IMR-90 (cell line): Measurements from ENCODE around the gene PTP4A2. TPM values are rescaled to one million over a fixed set of nuclear protein-coding genes. Genes with fewer than 3 reads are reported as not detected.

Experiments used
- ATAC-seq: fragments of 200-7000 bp; cut with Tn5 transposase; 2 replicates; pipeline ENCODE4 v1.9.1; 2020; ENCODE audit warnings: low read depth, mild to moderate bottlenecking, moderate library complexity
- BruUV-seq: library from RNA; stranded (reverse); fragments of 400-500 nt; replicated peaks from 2 replicates; lab custom pipeline; 2021; lab: Mats Ljungman, UMichigan
- CTCF ChIA-PET: fragments of 300-600 bp; formaldehyde crosslinking; extraction: SDS; loops from one replicate; lab custom pipeline; 2021; ENCODE audit warnings: antibody characterized with exemption; lab: Yijun Ruan, JAX
- POLR2A ChIA-PET: fragments of 300-600 bp; sonication (Branson Sonifier 250); formaldehyde crosslinking; loops from one replicate; lab custom pipeline; 2022; ENCODE audit warnings: antibody characterized with exemption; ENCODE audit not compliant: unreplicated experiment; lab: Charles Lee
- DNase-seq: peaks from one replicate; pipeline ENCODE4 v3.0.0; 2013
- H2AFZ ChIP-seq: replicated peaks from 2 replicates; pipeline ENCODE3; 2013; ENCODE audit warnings: low read length, mild to moderate bottlenecking; ENCODE audit not compliant: poor library complexity
- H2AK5ac ChIP-seq: 2 replicates; pipeline ENCODE4 v1.6.1; 2013; ENCODE audit warnings: low read depth, low read length, inconsistent platforms
- H2AK9ac ChIP-seq: replicated peaks from 2 replicates; pipeline ENCODE3; 2013; ENCODE audit warnings: mild to moderate bottlenecking, low read depth, low read length, moderate library complexity; ENCODE audit not compliant: poor library complexity
- H2BK120ac ChIP-seq: 2 replicates; pipeline ENCODE4 v1.6.1; 2013; ENCODE audit warnings: low read depth, low read length, inconsistent platforms
- H2BK15ac ChIP-seq: 3 replicates; pipeline ENCODE4 v1.6.1; 2013; ENCODE audit warnings: low read depth, low read length, inconsistent platforms
- H2BK20ac ChIP-seq: 2 replicates; pipeline ENCODE4 v1.6.1; 2013; ENCODE audit warnings: low read depth, mild to moderate bottlenecking, inconsistent platforms, low read length, moderate library complexity
- H2BK5ac ChIP-seq: 2 replicates; pipeline ENCODE4 v1.6.1; 2013; ENCODE audit warnings: mild to moderate bottlenecking, low read depth, low read length, inconsistent platforms; ENCODE audit not compliant: poor library complexity, severe bottlenecking
- H3K14ac ChIP-seq: replicated peaks from 2 replicates; pipeline ENCODE4 v1.6.1; 2013; ENCODE audit warnings: low read depth, low read length, inconsistent platforms
- H3K18ac ChIP-seq: 2 replicates; pipeline ENCODE4 v1.6.1; 2013; ENCODE audit warnings: low read depth, low read length, control low read depth
- H3K23ac ChIP-seq: 2 replicates; pipeline ENCODE4 v1.6.1; 2013; ENCODE audit warnings: low read depth, low read length, inconsistent platforms
- H3K27ac ChIP-seq: 2 replicates; pipeline ENCODE4 v1.5.1; 2013; ENCODE audit warnings: mild to moderate bottlenecking, control low read depth, low read length; ENCODE audit not compliant: insufficient read depth
- H3K27me3 ChIP-seq: 2 replicates; pipeline ENCODE4 v1.6.1; 2013; ENCODE audit warnings: low read length; ENCODE audit not compliant: control insufficient read depth, insufficient read depth
- H3K36me3 ChIP-seq: 2 replicates; pipeline ENCODE4 v1.6.1; 2013; ENCODE audit warnings: low read length, mixed read lengths; ENCODE audit not compliant: control insufficient read depth, insufficient read depth
- H3K4ac ChIP-seq: 2 replicates; pipeline ENCODE4 v1.6.1; 2013; ENCODE audit warnings: low read depth, low read length, inconsistent platforms
- H3K4me1 ChIP-seq: 2 replicates; pipeline ENCODE4 v1.6.1; 2013; ENCODE audit warnings: low read length, mixed read lengths; ENCODE audit not compliant: control insufficient read depth, insufficient read depth
- H3K4me2 ChIP-seq: 2 replicates; pipeline ENCODE4 v1.6.1; 2013; ENCODE audit warnings: low read depth, mild to moderate bottlenecking, control low read depth, low read length, moderate library complexity
- H3K4me3 ChIP-seq: 2 replicates; pipeline ENCODE4 v1.5.1; 2013; ENCODE audit warnings: low read depth, mild to moderate bottlenecking, control low read depth, low read length, moderate library complexity; ENCODE audit not compliant: insufficient read depth
- H3K56ac ChIP-seq: 2 replicates; pipeline ENCODE4 v1.6.1; 2013; ENCODE audit warnings: low read length, inconsistent platforms; ENCODE audit not compliant: insufficient read depth; ENCODE audit errors: extremely low read depth
- H3K79me1 ChIP-seq, 2 experiments: 2 replicates each; pipeline ENCODE4 v1.6.1; 2013; ENCODE audit warnings: low read length in 2 of 2, inconsistent platforms in 1 of 2, low read depth in 1 of 2
- H3K9ac ChIP-seq: 2 replicates; pipeline ENCODE4 v1.6.1; 2013; ENCODE audit warnings: low read depth, low read length, control low read depth
- H3K9me1 ChIP-seq: 2 replicates; pipeline ENCODE4 v1.6.1; 2013; ENCODE audit warnings: low read length, inconsistent platforms; ENCODE audit not compliant: insufficient read depth
- H3K9me3 ChIP-seq: 2 replicates; pipeline ENCODE4 v1.6.1; 2013; ENCODE audit warnings: low read length; ENCODE audit not compliant: control insufficient read depth, insufficient read depth
- H4K20me1 ChIP-seq: 2 replicates; pipeline ENCODE4 v1.6.1; 2013; ENCODE audit warnings: low read length, inconsistent platforms; ENCODE audit not compliant: insufficient read depth
- H4K5ac ChIP-seq: 2 replicates; pipeline ENCODE4 v1.6.1; 2013; ENCODE audit warnings: mild to moderate bottlenecking, low read depth, low read length, control low read depth
- H4K8ac ChIP-seq, 2 experiments: 2 replicates each; pipeline ENCODE4 v1.6.1; 2013; ENCODE audit warnings: low read depth in 2 of 2, low read length in 2 of 2, control low read depth in 1 of 2, inconsistent platforms in 1 of 2
- H4K91ac ChIP-seq: 2 replicates; pipeline ENCODE4 v1.6.1; 2013; ENCODE audit warnings: low read depth, low read length, inconsistent platforms; ENCODE audit not compliant: insufficient read depth
- BHLHE40 ChIP-seq: fragments of 150-350 bp; IDR thresholded peaks from 2 replicates; pipeline ENCODE4 v1.6.1; 2016; ENCODE audit warnings: mild to moderate bottlenecking, low read depth, low read length
- CEBPB ChIP-seq: IDR thresholded peaks from 2 replicates; pipeline ENCODE4 v1.6.1; 2012; ENCODE audit warnings: low read depth, low read length, improper control_type of control experiment
- FOS ChIP-seq: fragments of 150-350 bp; IDR thresholded peaks from 2 replicates; pipeline ENCODE4 v1.6.1; 2016; ENCODE audit warnings: low read depth, low read length
- NFE2L2 ChIP-seq: fragments of 150-350 bp; IDR thresholded peaks from 2 replicates; pipeline ENCODE4 v1.6.1; 2016; ENCODE audit warnings: low read depth, mild to moderate bottlenecking, low read length
- POLR2A ChIP-seq: IDR thresholded peaks from 2 replicates; pipeline ENCODE4 v1.6.1; 2012; ENCODE audit warnings: mild to moderate bottlenecking, low read depth, low read length
- RFX5 ChIP-seq: IDR thresholded peaks from 2 replicates; pipeline ENCODE4 v1.8.0; 2012; ENCODE audit warnings: low read depth, mild to moderate bottlenecking, low read length, moderate library complexity
- WGBS, 2 experiments: methylation state at CpG; one replicate each; pipeline versions ENCODE4 v1.1.5 to v1.1.7; 2013; ENCODE audit warnings: missing lambda C conversion rate in 2 of 2; ENCODE audit not compliant: insufficient read length in 1 of 2; ENCODE audit errors: extremely low coverage in 2 of 2; 5-methylcytosine and 5-hydroxymethylcytosine counted together
- dilution Hi-C: fragments of 300-500 bp; cut with HindIII; formaldehyde crosslinking; loops from one replicate; pipeline ENCODE4 v1.14.3; 2018; ENCODE audit warnings: low sequenced_read_pairs; ENCODE audit not compliant: unreplicated experiment
- in situ Hi-C: fragments of 300-500 bp; cut with MboI; formaldehyde crosslinking; loops from 3 replicates; pipeline ENCODE4 v1.14.3; 2019; ENCODE audit warnings: low sequenced_read_pairs, inconsistent platforms, mixed read lengths
- intact Hi-C: fragments of 100-400 bp; cut with micrococcal nuclease; formaldehyde crosslinking; loops from 2 replicates; pipeline ENCODE4 v1.10.0; 2022
- polyA plus RNA-seq, 3 experiments: library from polyadenylated mRNA; depleted of rRNA; stranded (reverse); fragments of >200 nt; gene quantifications; 2 replicates each; pipeline ENCODE4 v1.2.3, GENCODE V29; 2012; ENCODE audit warnings: low replicate concordance in 1 of 3
- total RNA-seq: library from RNA; depleted of rRNA; stranded (reverse); fragments of >200 nt; gene quantifications from 2 replicates; pipeline ENCODE4 v1.2.3, GENCODE V29; 2012

The PTP4A2 gene
- total and polyA plus RNA-seq, 2 of the 4 experiments (the other 2 are of a cell fraction), result 135 to 328 TPM

- Histone ChIP-seq H3K23ac (no peak overlapping the region), H3K27ac (no peak overlapping the region), H2BK120ac (no peak overlapping the region), H4K8ac (no peak overlapping the region), H2BK5ac (no peak overlapping the region), H3K14ac (no peak overlapping the region), H2AK9ac (no peak overlapping the region), H4K91ac (no peak overlapping the region), H3K9me1 (no peaks in the 10 kb centered on the region), H2BK20ac (no peak overlapping the region), H3K9me3 (no peaks in the 10 kb centered on the region), H3K9ac (no peak overlapping the region), H3K18ac (no peak overlapping the region), H3K36me3 (no peaks in the 10 kb centered on the region), H4K20me1 (no peaks in the 10 kb centered on the region), H3K4me2 (no peak overlapping the region), H3K27me3 (peaks cover 3% of the 10 kb centered on the region; the same call in 1 of the 2 replicates), H2AFZ (no peak overlapping the region), H3K4me3 (no peak overlapping the region), H3K56ac (no peak overlapping the region), H4K5ac (no peak overlapping the region), H2BK15ac (no peak overlapping the region), H3K4me1 (no peaks in the 10 kb centered on the region), H2AK5ac (no peak overlapping the region), H3K79me1 (no peaks in the 10 kb centered on the region), H3K4ac (no peak overlapping the region)
- in situ Hi-C loops, result no loop called here
- ChIA-PET CTCF (no interaction called here), POLR2A (no interaction called here)
- DNase-seq, result no peak
- ATAC-seq, result no peak
- BruUV-seq, result no TSS peak
- intact Hi-C loops, result no loop called here
- 92% methylated on average over 2 of the region's 3 CpGs; no CpG with 5 or more reads in 1 of the 2 experiments for WGBS, 2 experiments
- TF ChIP-seq RFX5, result no peak
- TF ChIP-seq NFE2L2, result no peak
- TF ChIP-seq CEBPB, result no peak
- TF ChIP-seq BHLHE40, result no peak
- no peak for TF ChIP-seq FOS
- TF ChIP-seq POLR2A, result no peak
- dilution Hi-C loops, result no loop called here
These were observed 69.3 kb downstream of the PTP4A2 start for GRCh38 chr1:31868862-31869261.
